Duodenal mucosa (tissue), 2 donors: ENCODE results near the gene CDKL4.

Source experiments
- H3K27ac ChIP-seq: one replicate; pipeline ENCODE4 v1.7.0; 2013; ENCODE audit warnings: low read depth, low read length
- H3K27me3 ChIP-seq, 2 donors: one replicate each; pipeline ENCODE4 v1.7.0; 2013; ENCODE audit warnings: low read length in 2 of 2, control low read depth in 1 of 2; ENCODE audit not compliant: insufficient read depth in 2 of 2, control insufficient read depth in 1 of 2
- H3K36me3 ChIP-seq, 2 donors: one replicate each; pipeline ENCODE4 v1.7.0; 2013; ENCODE audit warnings: low read length in 2 of 2, control low read depth in 1 of 2; ENCODE audit not compliant: insufficient read depth in 2 of 2, control insufficient read depth in 1 of 2
- H3K4me1 ChIP-seq, 2 donors: one replicate each; pipeline ENCODE4 v1.7.0; 2013; ENCODE audit warnings: low read length in 2 of 2, control low read depth in 1 of 2; ENCODE audit not compliant: insufficient read depth in 2 of 2, control insufficient read depth in 1 of 2
- H3K4me3 ChIP-seq, 2 donors: one replicate each; pipeline ENCODE4 v1.7.0; 2013; ENCODE audit warnings: low read length in 2 of 2, low read depth in 1 of 2
- H3K9ac ChIP-seq, 2 donors: one replicate each; pipeline ENCODE4 v1.7.0; 2013; ENCODE audit warnings: low read length in 2 of 2, low read depth in 1 of 2
- H3K9me3 ChIP-seq, 2 donors: one replicate each; pipeline ENCODE4 v1.7.0; 2013; ENCODE audit warnings: low read length in 2 of 2, control low read depth in 1 of 2; ENCODE audit not compliant: control insufficient read depth in 1 of 2

CDKL4 gene

GRCh38 chr2:39243469-39244123 lies at the start of gene CDKL4:
Gene CDKL4, minus strand, starts transcription at chr2:39243970.
- Histone ChIP-seq H3K27ac (no peak within 1 kb of the TSS), H3K27me3 (no peaks in the 10 kb centered on the region), H3K9ac (no peak within 1 kb of the TSS), H3K9me3 (no peaks in the 10 kb centered on the region), H3K4me1 (no peaks in the 10 kb centered on the region), H3K4me3 (no peak within 1 kb of the TSS), H3K36me3 (no peaks in the 10 kb centered on the region)

- no peak overlapping the region for H3K4me3 ChIP-seq
- H3K27ac ChIP-seq = no peak overlapping the region
- no peaks in the 10 kb centered on the region for H3K9me3 ChIP-seq
- H3K27me3 ChIP-seq = no peaks in the 10 kb centered on the region
- H3K9ac ChIP-seq = no peak overlapping the region
- no peaks in the 10 kb centered on the region for H3K4me1 ChIP-seq
- peaks cover 19 to 28% of the 10 kb centered on the region in 2 donors for H3K36me3 ChIP-seq
Observed at GRCh38 chr2:39290433-39290832, 46.7 kb upstream of the CDKL4 start.

GRCh38 chr2:39289609-39290008 lies 45.8 kb upstream of the CDKL4 start:
- Histone ChIP-seq H3K4me3 (no peak overlapping the region), H3K9me3 (no peaks in the 10 kb centered on the region), H3K27me3 (no peaks in the 10 kb centered on the region), H3K27ac (no peak overlapping the region), H3K36me3 (peaks cover 19 to 31% of the 10 kb centered on the region in 2 donors), H3K9ac (no peak overlapping the region), H3K4me1 (no peaks in the 10 kb centered on the region)

GRCh38 chr2:39283561-39283960 lies 39.8 kb upstream of the CDKL4 start:
- no peak overlapping the region for H3K4me3 ChIP-seq
- no peak overlapping the region for H3K9ac ChIP-seq
- no peaks in the 10 kb centered on the region for H3K9me3 ChIP-seq
- H3K27ac ChIP-seq = no peak overlapping the region
- no peaks in the 10 kb centered on the region for H3K27me3 ChIP-seq
- H3K36me3 ChIP-seq = peaks cover 16 to 20% of the 10 kb centered on the region in 2 donors
- no peaks in the 10 kb centered on the region for H3K4me1 ChIP-seq

GRCh38 chr2:39281391-39281790 lies 37.6 kb upstream of the CDKL4 start:
- H3K4me1 ChIP-seq = no peaks in the 10 kb centered on the region
- no peaks in the 10 kb centered on the region for H3K27me3 ChIP-seq
- H3K9me3 ChIP-seq = no peaks in the 10 kb centered on the region
- H3K4me3 ChIP-seq = no peak overlapping the region
- H3K27ac ChIP-seq = no peak overlapping the region
- no peak overlapping the region for H3K9ac ChIP-seq
- H3K36me3 ChIP-seq = peaks cover 21 to 27% of the 10 kb centered on the region in 2 donors

- Histone ChIP-seq H3K27ac (no peak overlapping the region), H3K27me3 (no peaks in the 10 kb centered on the region), H3K9me3 (no peaks in the 10 kb centered on the region), H3K9ac (no peak overlapping the region), H3K36me3 (peaks cover 18 to 42% of the 10 kb centered on the region in 2 donors), H3K4me3 (no peak overlapping the region), H3K4me1 (no peaks in the 10 kb centered on the region)
Observed at GRCh38 chr2:39275016-39275415, 31.2 kb upstream of the CDKL4 start.

- no peaks in the 10 kb centered on the region for H3K9me3 ChIP-seq
- H3K4me1 ChIP-seq = no peaks in the 10 kb centered on the region
- no peak overlapping the region for H3K27ac ChIP-seq
- H3K4me3 ChIP-seq = no peak overlapping the region
- H3K27me3 ChIP-seq = no peaks in the 10 kb centered on the region
- H3K9ac ChIP-seq = no peak overlapping the region
- H3K36me3 ChIP-seq = peaks cover 0 to 33% of the 10 kb centered on the region in 2 donors
Observed at GRCh38 chr2:39269941-39270340, 26.2 kb upstream of the CDKL4 start.

GRCh38 chr2:39266916-39267434 lies 23.2 kb upstream of the CDKL4 start:
- Histone ChIP-seq H3K4me3 (no peak overlapping the region), H3K27me3 (no peaks in the 10 kb centered on the region), H3K4me1 (no peaks in the 10 kb centered on the region), H3K36me3 (peaks cover 0 to 38% of the 10 kb centered on the region in 2 donors), H3K9ac (no peak overlapping the region), H3K9me3 (no peaks in the 10 kb centered on the region), H3K27ac (no peak overlapping the region)

GRCh38 chr2:39266139-39266805 lies 22.5 kb upstream of the CDKL4 start:
- Histone ChIP-seq H3K27ac (no peak overlapping the region), H3K27me3 (no peaks in the 10 kb centered on the region), H3K9me3 (no peaks in the 10 kb centered on the region), H3K4me3 (no peak overlapping the region), H3K4me1 (no peaks in the 10 kb centered on the region), H3K36me3 (peaks cover 0 to 33% of the 10 kb centered on the region in 2 donors), H3K9ac (no peak overlapping the region)

- H3K27ac ChIP-seq = no peak overlapping the region
- H3K9ac ChIP-seq = no peak overlapping the region
- no peaks in the 10 kb centered on the region for H3K4me1 ChIP-seq
- H3K4me3 ChIP-seq = no peak overlapping the region
- H3K9me3 ChIP-seq = no peaks in the 10 kb centered on the region
- H3K27me3 ChIP-seq = no peaks in the 10 kb centered on the region
- H3K36me3 ChIP-seq = peaks cover 0 to 35% of the 10 kb centered on the region in 2 donors
Observed at GRCh38 chr2:39265315-39265714, 21.5 kb upstream of the CDKL4 start.
